ENCODE results near the gene MIA.
"Not testable (repeated sequence)": the region's sequence is repeated elsewhere in the genome, so short reads cannot be mapped to it uniquely, and the experiment has no call there.

The MIA gene

GRCh38 chr19:40774916-40775631, at the start of gene MIA:
Gene MIA (plus strand): TSS chr19:40775521. CDS start chr19:40775543, 22 bp downstream.
- Histone ChIP-seq H3K27ac (no peak within 1 kb of the TSS), H3K27me3 (replicated peaks) (no peaks in the 10 kb centered on the region), H3K4me3 (ENCODE audit: low read depth, low read length) (peak within 1 kb of the TSS; percentile 37), H3K36me3 (replicated peaks) (no peaks in the 10 kb centered on the region)
- in situ Hi-C loops (cut with HindIII; ENCODE audit: low pct_ligation_motif_present, low sequenced_read_pairs): no loop called here
- no peak for DNase-seq
- no peak for TF ChIP-seq CTCF (IDR thresholded peaks at IDR 0.05; ENCODE audit: low read depth, low read length, missing control alignments)

- in situ Hi-C loops (cut with HindIII; ENCODE audit: low pct_ligation_motif_present, low sequenced_read_pairs): no loop called here
- no peak overlapping the region for H3K4me3 ChIP-seq (ENCODE audit: low read depth, low read length)
- no peaks in the 10 kb centered on the region for H3K27me3 ChIP-seq (replicated peaks)
- H3K36me3 ChIP-seq (replicated peaks): peaks cover 55% of the 10 kb centered on the region
- no peak overlapping the region for H3K27ac ChIP-seq
- no peak for TF ChIP-seq CTCF (IDR thresholded peaks at IDR 0.05; ENCODE audit: low read depth, low read length, missing control alignments)
- DNase-seq: no peak
Measured at GRCh38 chr19:40726279-40726678, 49.0 kb upstream of the MIA start.

- H3K4me3 ChIP-seq (ENCODE audit: low read depth, low read length); in situ Hi-C loops (cut with HindIII; ENCODE audit: low pct_ligation_motif_present, low sequenced_read_pairs); H3K27me3 ChIP-seq (replicated peaks); H3K27ac ChIP-seq; DNase-seq: not testable (repeated sequence)
- peaks cover 64% of the 10 kb centered on the region for H3K36me3 ChIP-seq (replicated peaks)
Measured at GRCh38 chr19:40730065-40730464, 45.3 kb upstream of the MIA start.

- H3K27ac ChIP-seq; H3K27me3 ChIP-seq (replicated peaks); DNase-seq; H3K4me3 ChIP-seq (ENCODE audit: low read depth, low read length); in situ Hi-C loops (cut with HindIII; ENCODE audit: low pct_ligation_motif_present, low sequenced_read_pairs): not testable (repeated sequence)
- H3K36me3 ChIP-seq (replicated peaks): peaks cover 68% of the 10 kb centered on the region
Measured at GRCh38 chr19:40732304-40732703, 43.0 kb upstream of the MIA start.

GRCh38 chr19:40733149-40733548, 42.2 kb upstream of the MIA start:
- in situ Hi-C loops (cut with HindIII; ENCODE audit: low pct_ligation_motif_present, low sequenced_read_pairs): no loop called here
- H3K27ac ChIP-seq: no peak overlapping the region
- DNase-seq: no peak
- no peaks in the 10 kb centered on the region for H3K27me3 ChIP-seq (replicated peaks)
- H3K4me3 ChIP-seq (ENCODE audit: low read depth, low read length): no peak overlapping the region
- H3K36me3 ChIP-seq (replicated peaks): peaks cover 62% of the 10 kb centered on the region
- no peak for TF ChIP-seq CTCF (IDR thresholded peaks at IDR 0.05; ENCODE audit: low read depth, low read length, missing control alignments)

GRCh38 chr19:40735013-40735771, 40.1 kb upstream of the MIA start:
- no peak for DNase-seq
- peaks cover 55% of the 10 kb centered on the region for H3K36me3 ChIP-seq (replicated peaks)
- H3K27ac ChIP-seq: no peak overlapping the region
- in situ Hi-C loops (cut with HindIII; ENCODE audit: low pct_ligation_motif_present, low sequenced_read_pairs): no loop called here
- TF ChIP-seq CTCF (IDR thresholded peaks at IDR 0.05; ENCODE audit: low read depth, low read length, missing control alignments): no peak
- H3K27me3 ChIP-seq (replicated peaks): no peaks in the 10 kb centered on the region
- H3K4me3 ChIP-seq (ENCODE audit: low read depth, low read length): no peak overlapping the region

All from brain microvascular endothelial cell (primary cell).